GM23338 (cell line): Measurements from ENCODE around the gene KCNN3. TPM values are rescaled to one million over a fixed set of nuclear protein-coding genes. Genes with fewer than 3 reads are reported as not detected.
A peak's percentile ranks its signal among the peaks of the same experiment; 100 is the strongest.

Experiments used
- ATAC-seq: fragments of 200-7000 bp; cut with Tn5 transposase; 3 replicates; pipeline ENCODE4 v1.9.1; 2020
- DNase-seq: peaks from one replicate; pipeline ENCODE4 v3.0.0-alpha.2; 2015; ENCODE audit warnings: low spot score
- H2AFZ ChIP-seq: fragments of 200-600 bp; sonication (generic); 2 replicates; pipeline ENCODE4 v1.8.0; 2016; ENCODE audit warnings: antibody characterized with exemption, mild to moderate bottlenecking, moderate library complexity
- H3F3A ChIP-seq: fragments of 200-600 bp; sonication (generic); replicated peaks from 2 replicates; pipeline ENCODE4 v1.8.0; 2017; ENCODE audit warnings: antibody characterized with exemption, mixed run types, low read depth
- H3K27ac ChIP-seq: fragments of 200-600 bp; sonication (generic); 2 replicates; pipeline ENCODE4 v1.6.1; 2016; ENCODE audit warnings: low read depth
- H3K27me3 ChIP-seq: fragments of 200-600 bp; sonication (generic); 2 replicates; pipeline ENCODE4 v1.8.0; 2016; ENCODE audit warnings: mild to moderate bottlenecking, mixed run types, moderate library complexity; ENCODE audit not compliant: insufficient read depth
- H3K36me3 ChIP-seq: fragments of 200-600 bp; sonication (generic); 2 replicates; pipeline ENCODE4 v1.8.0; 2016; ENCODE audit warnings: mild to moderate bottlenecking; ENCODE audit not compliant: insufficient read depth
- H3K4me1 ChIP-seq: fragments of 200-600 bp; sonication (generic); 2 replicates; pipeline ENCODE4 v1.8.0; 2016; ENCODE audit warnings: mild to moderate bottlenecking, moderate library complexity; ENCODE audit not compliant: insufficient read depth
- H3K4me2 ChIP-seq: fragments of 200-600 bp; sonication (generic); 2 replicates; pipeline ENCODE4 v1.7.1; 2017; ENCODE audit warnings: mixed run types
- H3K4me3 ChIP-seq: fragments of 200-600 bp; sonication (generic); 2 replicates; pipeline ENCODE4 v1.6.1; 2016; ENCODE audit warnings: mixed run types
- H3K79me2 ChIP-seq: fragments of 200-600 bp; sonication (generic); replicated peaks from 2 replicates; pipeline ENCODE4 v1.8.0; 2017; ENCODE audit warnings: mild to moderate bottlenecking; ENCODE audit not compliant: insufficient read depth
- H3K9me2 ChIP-seq: fragments of 200-600 bp; sonication (generic); 2 replicates; pipeline ENCODE4 v1.8.0; 2017; ENCODE audit not compliant: insufficient read depth
- H4K20me1 ChIP-seq: fragments of 200-600 bp; sonication (generic); replicated peaks from 2 replicates; pipeline ENCODE4 v1.8.0; 2017; ENCODE audit warnings: mild to moderate bottlenecking; ENCODE audit not compliant: insufficient read depth
- H3K27ac Mint-ChIP-seq: 2 replicates; pipeline ENCODE4 v1.8.0; 2020; ENCODE audit warnings: inconsistent platforms, mild to moderate bottlenecking, moderate library complexity, mixed read lengths
- H3K27me3 Mint-ChIP-seq: 3 replicates; pipeline ENCODE4 v1.8.0; 2022; ENCODE audit warnings: low read depth, mild to moderate bottlenecking, moderate library complexity, mixed read lengths, inconsistent platforms; ENCODE audit not compliant: insufficient read depth, poor library complexity
- H3K36me3 Mint-ChIP-seq: 3 replicates; pipeline ENCODE4 v1.8.0; 2021; ENCODE audit warnings: low read depth, mild to moderate bottlenecking, inconsistent platforms, moderate library complexity, mixed read lengths
- H3K4me1 Mint-ChIP-seq: 3 replicates; pipeline ENCODE4 v1.8.0; 2020; ENCODE audit warnings: mild to moderate bottlenecking, inconsistent platforms, mixed read lengths
- H3K4me3 Mint-ChIP-seq: 3 replicates; pipeline ENCODE4 v1.8.0; 2021; ENCODE audit warnings: moderate library complexity, mild to moderate bottlenecking, inconsistent platforms, mixed read lengths
- H3K9me3 Mint-ChIP-seq: 3 replicates; pipeline ENCODE4 v1.8.0; 2020; ENCODE audit warnings: moderate library complexity, mild to moderate bottlenecking, inconsistent platforms, mixed read lengths
- CREB1 ChIP-seq: fragments of 250-450 bp; sonication (Bioruptor Pico); IDR thresholded peaks from 2 replicates; pipeline ENCODE4 v1.5.0; 2020; ENCODE audit warnings: low read depth, mild to moderate bottlenecking, moderate library complexity
- EZH2 ChIP-seq: fragments of 200-600 bp; sonication (generic); IDR thresholded peaks from one replicate; pipeline ENCODE4 v1.8.0; 2017; ENCODE audit warnings: antibody characterized with exemption, mild to moderate bottlenecking, low read depth; ENCODE audit not compliant: unreplicated experiment
- JUNB ChIP-seq: IDR thresholded peaks from one replicate; pipeline ENCODE4 v1.6.1; 2016; ENCODE audit warnings: antibody characterized with exemption; ENCODE audit not compliant: unreplicated experiment
- NANOG ChIP-seq: IDR thresholded peaks from 2 replicates; pipeline ENCODE4 v1.6.1; 2016; ENCODE audit warnings: antibody characterized with exemption, borderline replicate concordance
- POLR2AphosphoS5 ChIP-seq: IDR thresholded peaks from 2 replicates; pipeline ENCODE4 v1.6.1; 2016; ENCODE audit warnings: antibody characterized with exemption, low read depth
- STAT1 ChIP-seq: IDR thresholded peaks from one replicate; pipeline ENCODE4 v1.6.1; 2016; ENCODE audit warnings: antibody characterized with exemption; ENCODE audit not compliant: unreplicated experiment
- ZNF114 ChIP-seq: fragments of 250-450 bp; sonication (Bioruptor Pico); IDR thresholded peaks from 2 replicates; pipeline ENCODE4 v1.5.0; 2020; ENCODE audit warnings: mild to moderate bottlenecking, moderate library complexity
- ZNF331 ChIP-seq: fragments of 250-450 bp; sonication (Bioruptor Pico); IDR thresholded peaks from 2 replicates; pipeline ENCODE4 v1.5.0; 2020; ENCODE audit warnings: low read depth, mild to moderate bottlenecking, moderate library complexity
- polyA plus RNA-seq: library from polyadenylated mRNA; unstranded; fragments of >200 nt; fragmentation: Nextera tagmentation; extraction: Ambion mirVana; gene quantifications from 2 replicates; pipeline ENCODE4 v1.2.1, GENCODE V29; 2016
- total RNA-seq: library from RNA; depleted of rRNA; stranded (reverse); fragments of >200 nt; shearing (Covaris generic); gene quantifications from 2 replicates; pipeline ENCODE4 v1.2.3, GENCODE V29; 2014
- TF ChIP-seq, protein P1 (sequence below), 2 experiments: fragments of 200-600 bp in 1 of 2; sonication (generic) in 1 of 2; conservative IDR thresholded peaks; 2 replicates each; pipeline versions ENCODE4 v1.5.1 to v1.6.1; 2016 to 2017; ENCODE audit warnings: antibody characterized with exemption in 2 of 2, low read depth in 2 of 2, mild to moderate bottlenecking in 2 of 2, moderate library complexity in 1 of 2
- TF ChIP-seq, protein P2 (sequence below): IDR thresholded peaks from 2 replicates; pipeline ENCODE4 v1.6.1; 2016; ENCODE audit warnings: antibody characterized with exemption

KCNN3 gene
- total and polyA plus RNA-seq, 2 experiments from 2014 or later: 1.9 to 3.0 TPM

DNA sequence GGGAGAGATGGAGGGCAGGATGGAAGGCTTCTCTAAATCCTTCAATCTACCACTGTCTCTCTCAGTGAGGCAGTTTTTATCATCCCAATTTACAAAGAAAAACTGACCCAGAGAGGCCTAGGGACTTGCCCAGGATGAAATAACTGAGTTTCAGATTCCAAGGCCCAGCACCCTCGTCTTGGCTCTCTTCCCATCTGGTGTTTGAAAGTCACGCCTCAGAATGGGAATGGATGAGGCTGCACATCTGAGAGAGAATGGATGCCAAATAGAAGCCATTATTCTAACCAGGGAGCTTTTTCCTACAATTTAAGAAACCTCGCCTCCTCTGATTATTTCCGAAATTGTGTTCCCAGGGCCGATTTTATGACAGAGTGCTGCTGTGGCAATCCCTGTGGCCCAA is 10.6 kb upstream of the KCNN3 start:
- H3K4me1 Mint-ChIP-seq: peaks cover 2% of the 10 kb centered on the region; the same call in 1 of the 3 replicates
- Histone ChIP-seq H3K27me3 (no peaks in the 10 kb centered on the region), H2AFZ (no peak overlapping the region)

DNA sequence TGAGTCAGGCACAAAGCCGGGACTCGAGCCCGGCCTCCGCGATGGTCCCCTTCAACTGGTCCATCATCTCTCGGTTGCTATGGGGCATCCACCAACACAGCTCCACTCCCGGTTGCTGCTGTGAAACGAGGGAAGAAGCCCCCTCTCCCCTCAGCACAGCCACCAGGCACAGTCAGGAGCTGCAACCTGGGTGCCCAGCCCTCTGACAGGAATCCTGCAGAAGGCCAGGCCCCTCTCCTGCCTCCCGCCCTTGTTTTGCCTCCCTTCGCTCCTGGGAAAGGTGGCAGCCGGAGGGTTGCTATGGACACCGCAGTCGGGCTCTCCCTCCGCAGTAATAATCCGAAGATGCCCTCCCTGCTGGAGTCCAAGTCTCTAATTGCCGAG is 8.9 kb upstream of the KCNN3 start:
- H3K79me2 ChIP-seq: no peaks in the 10 kb centered on the region
- H3K27me3 Mint-ChIP-seq: peaks cover 11% of the 10 kb centered on the region
- H3K4me1 Mint-ChIP-seq: peaks cover 2% of the 10 kb centered on the region; the same call in 1 of the 3 replicates
- TF ChIP-seq POLR2AphosphoS5: no peak
- no peak for TF ChIP-seq STAT1
- TF ChIP-seq, protein P1, sequence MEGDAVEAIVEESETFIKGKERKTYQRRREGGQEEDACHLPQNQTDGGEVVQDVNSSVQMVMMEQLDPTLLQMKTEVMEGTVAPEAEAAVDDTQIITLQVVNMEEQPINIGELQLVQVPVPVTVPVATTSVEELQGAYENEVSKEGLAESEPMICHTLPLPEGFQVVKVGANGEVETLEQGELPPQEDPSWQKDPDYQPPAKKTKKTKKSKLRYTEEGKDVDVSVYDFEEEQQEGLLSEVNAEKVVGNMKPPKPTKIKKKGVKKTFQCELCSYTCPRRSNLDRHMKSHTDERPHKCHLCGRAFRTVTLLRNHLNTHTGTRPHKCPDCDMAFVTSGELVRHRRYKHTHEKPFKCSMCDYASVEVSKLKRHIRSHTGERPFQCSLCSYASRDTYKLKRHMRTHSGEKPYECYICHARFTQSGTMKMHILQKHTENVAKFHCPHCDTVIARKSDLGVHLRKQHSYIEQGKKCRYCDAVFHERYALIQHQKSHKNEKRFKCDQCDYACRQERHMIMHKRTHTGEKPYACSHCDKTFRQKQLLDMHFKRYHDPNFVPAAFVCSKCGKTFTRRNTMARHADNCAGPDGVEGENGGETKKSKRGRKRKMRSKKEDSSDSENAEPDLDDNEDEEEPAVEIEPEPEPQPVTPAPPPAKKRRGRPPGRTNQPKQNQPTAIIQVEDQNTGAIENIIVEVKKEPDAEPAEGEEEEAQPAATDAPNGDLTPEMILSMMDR (conservative IDR thresholded peaks at IDR 0.05; ENCODE audit: low read depth in 2 of 2): no peak
- no peak for TF ChIP-seq CREB1 (CRISPR knock-in tag)
- TF ChIP-seq NANOG: no peak
- TF ChIP-seq JUNB: no peak
- TF ChIP-seq, protein P2, sequence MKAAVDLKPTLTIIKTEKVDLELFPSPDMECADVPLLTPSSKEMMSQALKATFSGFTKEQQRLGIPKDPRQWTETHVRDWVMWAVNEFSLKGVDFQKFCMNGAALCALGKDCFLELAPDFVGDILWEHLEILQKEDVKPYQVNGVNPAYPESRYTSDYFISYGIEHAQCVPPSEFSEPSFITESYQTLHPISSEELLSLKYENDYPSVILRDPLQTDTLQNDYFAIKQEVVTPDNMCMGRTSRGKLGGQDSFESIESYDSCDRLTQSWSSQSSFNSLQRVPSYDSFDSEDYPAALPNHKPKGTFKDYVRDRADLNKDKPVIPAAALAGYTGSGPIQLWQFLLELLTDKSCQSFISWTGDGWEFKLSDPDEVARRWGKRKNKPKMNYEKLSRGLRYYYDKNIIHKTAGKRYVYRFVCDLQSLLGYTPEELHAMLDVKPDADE: no peak
- TF ChIP-seq ZNF331 (CRISPR knock-in tag): no peak
- TF ChIP-seq EZH2: no peak
- TF ChIP-seq ZNF114 (CRISPR knock-in tag): no peak

More for the DNA sequence above, 10.6 kb upstream of the KCNN3 start:
- Histone ChIP-seq H4K20me1 (no peaks in the 10 kb centered on the region), H3K27ac (no peak overlapping the region), H3K79me2 (no peaks in the 10 kb centered on the region), H3K4me3 (no peak overlapping the region), H3F3A (no peaks in the 10 kb centered on the region), H3K4me1 (no peaks in the 10 kb centered on the region), H3K36me3 (no peaks in the 10 kb centered on the region), H3K4me2 (no peak overlapping the region), H3K9me2 (no peaks in the 10 kb centered on the region)
- Mint-ChIP-seq H3K9me3 (no peaks in the 10 kb centered on the region), H3K4me3 (no peak overlapping the region), H3K27me3 (peaks cover 12% of the 10 kb centered on the region), H3K36me3 (no peaks in the 10 kb centered on the region), H3K27ac (no peak overlapping the region)
- no peak for ATAC-seq
- TF ChIP-seq, protein P2: no peak
- TF ChIP-seq, protein P1 (conservative IDR thresholded peaks at IDR 0.05; ENCODE audit: low read depth in 2 of 2): no peak
- TF ChIP-seq STAT1 (no peak), ZNF114 (CRISPR knock-in tag) (no peak), ZNF331 (CRISPR knock-in tag) (no peak)
- no peak for DNase-seq

More for the DNA sequence above, 8.9 kb upstream of the KCNN3 start:
- Histone ChIP-seq H3K27me3 (no peaks in the 10 kb centered on the region), H3K27ac (no peak overlapping the region), H3K9me2 (no peaks in the 10 kb centered on the region), H3K4me2 (no peak overlapping the region), H2AFZ (peak overlapping the region; percentile 86; the same call in 1 of the 2 replicates), H4K20me1 (no peaks in the 10 kb centered on the region), H3F3A (no peaks in the 10 kb centered on the region), H3K36me3 (no peaks in the 10 kb centered on the region), H3K4me1 (no peaks in the 10 kb centered on the region), H3K4me3 (no peak overlapping the region)
- Mint-ChIP-seq H3K9me3 (no peaks in the 10 kb centered on the region), H3K36me3 (no peaks in the 10 kb centered on the region), H3K4me3 (no peak overlapping the region), H3K27ac (no peak overlapping the region)
- no peak for ATAC-seq
- no peak for DNase-seq
